OCI-LY1 (cell line): Measurements from ENCODE around the gene ADCY2.
"Not testable (repeated sequence)": the region's sequence is repeated elsewhere in the genome, so short reads cannot be mapped to it uniquely, and the experiment has no call there.

Experiments used
- H2AFZ ChIP-seq: fragments of 200-600 bp; sonication (generic), shearing (Covaris generic); 2 replicates; pipeline ENCODE4 v1.6.0; 2014; ENCODE audit warnings: antibody characterized with exemption, mild to moderate bottlenecking, low read length
- H3F3A ChIP-seq: fragments of 200-600 bp; sonication (generic), shearing (Covaris generic); 2 replicates; pipeline ENCODE4 v1.6.0; 2014; ENCODE audit warnings: mild to moderate bottlenecking, antibody characterized with exemption, low read length, moderate library complexity; ENCODE audit not compliant: insufficient read depth
- H3K27ac ChIP-seq: fragments of 200-600 bp; sonication (generic); 2 replicates; pipeline ENCODE4 v1.5.1; 2014; ENCODE audit warnings: low read length, mixed run types, mild to moderate bottlenecking, low read depth; ENCODE audit not compliant: poor library complexity, severe bottlenecking
- H3K27me3 ChIP-seq: fragments of 200-600 bp; sonication (generic); 2 replicates; pipeline ENCODE4 v1.6.0; 2014; ENCODE audit warnings: antibody characterized with exemption, mild to moderate bottlenecking, low read length, moderate library complexity; ENCODE audit not compliant: insufficient read depth
- H3K36me3 ChIP-seq: fragments of 200-600 bp; sonication (generic); 2 replicates; pipeline ENCODE4 v1.6.1; 2014; ENCODE audit warnings: mild to moderate bottlenecking, antibody characterized with exemption, low read length, moderate library complexity, mixed read lengths; ENCODE audit not compliant: insufficient read depth
- H3K4me1 ChIP-seq: fragments of 200-600 bp; sonication (generic); 2 replicates; pipeline ENCODE4 v1.5.1; 2014; ENCODE audit warnings: mild to moderate bottlenecking, low read length, moderate library complexity; ENCODE audit not compliant: insufficient read depth, severe bottlenecking
- H3K4me2 ChIP-seq: fragments of 200-600 bp; sonication (generic), shearing (Covaris generic); 2 replicates; pipeline ENCODE4 v1.6.1; 2014; ENCODE audit warnings: low read length
- H3K4me3 ChIP-seq: fragments of 200-600 bp; sonication (generic); 2 replicates; pipeline ENCODE4 v1.5.1; 2014; ENCODE audit warnings: low read length, low read depth, mild to moderate bottlenecking, mixed read lengths; ENCODE audit not compliant: poor library complexity, severe bottlenecking
- H3K79me2 ChIP-seq: fragments of 200-600 bp; shearing (Covaris generic); 2 replicates; pipeline ENCODE4 v1.6.1; 2016; ENCODE audit warnings: mixed run types, low read length, mixed read lengths; ENCODE audit not compliant: insufficient read depth
- H3K9ac ChIP-seq: fragments of 200-600 bp; sonication (generic), shearing (Covaris generic); 2 replicates; pipeline ENCODE4 v1.6.1; 2014; ENCODE audit warnings: mild to moderate bottlenecking, low read length, mixed read lengths
- H3K9me2 ChIP-seq: fragments of 200-600 bp; sonication (generic), shearing (Covaris generic); 2 replicates; pipeline ENCODE4 v1.6.1; 2014; ENCODE audit warnings: low read depth, mild to moderate bottlenecking, low read length, mixed read lengths
- H3K9me3 ChIP-seq: fragments of 200-600 bp; shearing (Covaris generic); 2 replicates; pipeline ENCODE4 v1.6.1; 2014; ENCODE audit warnings: low read length, mixed read lengths
- H4K20me1 ChIP-seq: fragments of 200-600 bp; sonication (generic), shearing (Covaris generic); 2 replicates; pipeline ENCODE4 v1.6.0; 2016; ENCODE audit warnings: mild to moderate bottlenecking, low read length; ENCODE audit not compliant: insufficient read depth
- CTCF ChIP-seq: fragments of 200-600 bp; sonication (generic), shearing (Covaris generic); IDR thresholded peaks from 2 replicates; pipeline ENCODE4 v1.5.1; 2017; ENCODE audit warnings: mild to moderate bottlenecking, antibody characterized with exemption, low read length, moderate library complexity, mixed read lengths
- EZH2 ChIP-seq: fragments of 200-600 bp; sonication (generic), shearing (Covaris generic); IDR thresholded peaks from 2 replicates; pipeline ENCODE4 v1.8.0; 2017; ENCODE audit warnings: borderline replicate concordance, mixed run types, mild to moderate bottlenecking, antibody characterized with exemption, low read length, moderate library complexity, mixed read lengths

Gene ADCY2

GRCh38 chr5:7422316-7423106 lies 26.6 kb downstream of the ADCY2 start:
- Histone ChIP-seq H3K4me3 (no peak overlapping the region), H3K4me1 (no peaks in the 10 kb centered on the region), H4K20me1 (no peaks in the 10 kb centered on the region), H3K79me2 (no peaks in the 10 kb centered on the region), H3K36me3 (no peaks in the 10 kb centered on the region), H3K9me3 (no peaks in the 10 kb centered on the region), H3K27me3 (no peaks in the 10 kb centered on the region), H3F3A (no peaks in the 10 kb centered on the region), H3K27ac (no peak overlapping the region), H3K9me2 (no peaks in the 10 kb centered on the region), H3K9ac (no peak overlapping the region), H3K4me2 (no peak overlapping the region), H2AFZ (no peak overlapping the region)
- TF ChIP-seq EZH2 (no peak), CTCF (no peak)

- not testable (repeated sequence) for H3K9ac ChIP-seq, H3K27ac ChIP-seq, H3K9me2 ChIP-seq, H3K4me2 ChIP-seq, H3F3A ChIP-seq, H3K9me3 ChIP-seq, H2AFZ ChIP-seq, H3K36me3 ChIP-seq, H3K4me1 ChIP-seq, H3K4me3 ChIP-seq, H4K20me1 ChIP-seq, H3K79me2 ChIP-seq, H3K27me3 ChIP-seq
Measured at GRCh38 chr5:7423231-7423630, 27.3 kb downstream of the ADCY2 start.

- Histone ChIP-seq H3K36me3 (no peaks in the 10 kb centered on the region), H3K4me3 (no peak overlapping the region), H3F3A (no peaks in the 10 kb centered on the region), H3K4me1 (no peaks in the 10 kb centered on the region), H2AFZ (no peak overlapping the region), H3K9me3 (no peaks in the 10 kb centered on the region), H3K9me2 (no peaks in the 10 kb centered on the region), H3K27me3 (no peaks in the 10 kb centered on the region), H3K9ac (no peak overlapping the region), H3K4me2 (no peak overlapping the region), H3K79me2 (no peaks in the 10 kb centered on the region), H3K27ac (no peak overlapping the region), H4K20me1 (no peaks in the 10 kb centered on the region)
- no peak for TF ChIP-seq EZH2
- TF ChIP-seq CTCF, result no peak
Measured at GRCh38 chr5:7425830-7426229, 29.9 kb downstream of the ADCY2 start.

DNA sequence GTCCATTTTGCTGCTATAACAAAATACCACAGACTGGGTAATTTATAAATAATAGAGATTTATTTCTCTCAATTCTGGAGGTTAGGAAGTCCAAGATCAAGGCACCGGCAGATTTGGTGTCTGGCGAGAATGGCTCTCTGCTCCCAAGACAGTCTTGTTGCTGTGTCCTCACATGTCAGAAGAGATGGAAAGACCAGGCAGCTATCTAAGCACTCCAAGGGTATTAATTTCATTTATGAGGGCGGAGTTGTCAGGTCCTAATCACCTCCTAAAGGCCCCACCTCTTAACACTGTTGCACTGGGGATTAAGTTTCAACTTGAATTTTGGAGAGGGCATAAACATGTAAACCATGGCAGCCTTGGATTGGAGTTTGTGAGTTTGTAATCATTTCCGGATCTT lies 30.3 kb downstream of the ADCY2 start:
- TF ChIP-seq EZH2 (no peak), CTCF (no peak)
- Histone ChIP-seq H3F3A (no peaks in the 10 kb centered on the region), H3K9me3 (no peaks in the 10 kb centered on the region), H3K79me2 (no peaks in the 10 kb centered on the region), H3K4me1 (no peaks in the 10 kb centered on the region), H3K4me3 (no peak overlapping the region), H4K20me1 (no peaks in the 10 kb centered on the region), H3K27ac (no peak overlapping the region), H3K36me3 (no peaks in the 10 kb centered on the region), H3K9me2 (no peaks in the 10 kb centered on the region), H3K27me3 (no peaks in the 10 kb centered on the region), H3K4me2 (no peak overlapping the region), H3K9ac (no peak overlapping the region), H2AFZ (no peak overlapping the region)
